ENCODE data around the gene NRXN3.

NRXN3 gene

DNA sequence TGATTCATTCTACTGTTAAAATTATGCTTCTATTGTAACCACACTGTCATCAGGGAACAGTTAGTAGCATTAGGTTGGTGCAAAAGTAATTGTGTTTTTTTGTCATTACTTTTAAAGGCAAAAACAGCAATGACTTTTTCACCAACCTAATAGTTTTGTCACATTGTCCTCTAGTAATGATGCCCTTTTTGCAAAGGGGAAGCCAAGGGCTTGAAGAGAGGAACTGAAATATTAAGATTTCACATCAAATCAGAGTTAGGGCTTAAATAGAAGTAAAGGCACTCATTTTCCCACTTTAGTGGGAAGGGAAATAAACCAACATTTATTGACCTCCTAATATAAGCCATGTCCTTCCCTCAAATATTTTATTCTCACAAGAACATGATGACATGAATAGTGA, 273.7 kb downstream of the NRXN3 start:
- Histone ChIP-seq H3K9me3 (ENCODE audit: control insufficient read depth, insufficient read depth, low read length) (no peaks in the 10 kb centered on the region), H3K27me3 (ENCODE audit: control insufficient read depth, insufficient read depth, low read length) (no peaks in the 10 kb centered on the region), H3K27ac (ENCODE audit: low read depth, low read length) (no peak overlapping the region), H3K4me3 (ENCODE audit: low read depth, low read length) (no peak overlapping the region), H3K9ac (ENCODE audit: low read depth, low read length) (no peak overlapping the region), H3K4me1 (ENCODE audit: control insufficient read depth, insufficient read depth, low read length) (no peaks in the 10 kb centered on the region; the same call in none of the 2 replicates), H3K36me3 (ENCODE audit: control insufficient read depth, insufficient read depth, low read length) (no peaks in the 10 kb centered on the region)

DNA sequence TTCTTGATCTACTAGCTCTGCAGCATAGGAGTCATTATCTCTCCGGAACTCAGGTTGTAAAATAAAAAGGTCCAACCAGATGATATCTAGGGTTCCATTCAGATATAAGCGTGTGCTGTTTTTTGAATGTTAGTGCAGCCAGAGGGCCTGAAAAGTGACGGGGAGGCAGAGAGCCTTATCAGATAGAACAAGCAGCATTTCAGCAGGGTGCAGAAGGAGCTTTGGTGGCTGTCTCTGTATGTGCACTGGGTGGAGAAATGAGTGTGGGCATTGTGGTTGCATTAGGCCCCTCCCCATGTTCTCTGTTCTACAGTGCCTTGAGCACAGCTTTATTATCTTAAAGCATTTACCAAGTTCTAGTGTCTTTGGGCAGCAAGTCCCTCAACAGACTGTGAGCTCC, 275.1 kb downstream of the NRXN3 start:
- H3K36me3 ChIP-seq (ENCODE audit: control insufficient read depth, insufficient read depth, low read length) = no peaks in the 10 kb centered on the region
- H3K27ac ChIP-seq (ENCODE audit: low read depth, low read length) = no peak overlapping the region
- no peaks in the 10 kb centered on the region for H3K27me3 ChIP-seq (ENCODE audit: control insufficient read depth, insufficient read depth, low read length)
- H3K9ac ChIP-seq (ENCODE audit: low read depth, low read length) = no peak overlapping the region
- H3K4me3 ChIP-seq (ENCODE audit: low read depth, low read length) = no peak overlapping the region
- no peaks in the 10 kb centered on the region; the same call in none of the 2 replicates for H3K4me1 ChIP-seq (ENCODE audit: control insufficient read depth, insufficient read depth, low read length)
- no peaks in the 10 kb centered on the region for H3K9me3 ChIP-seq (ENCODE audit: control insufficient read depth, insufficient read depth, low read length)

GRCh38 chr14:78446807-78447206, 276.6 kb downstream of the NRXN3 start:
- Histone ChIP-seq H3K27me3 (ENCODE audit: control insufficient read depth, insufficient read depth, low read length) (no peaks in the 10 kb centered on the region), H3K4me3 (ENCODE audit: low read depth, low read length) (no peak overlapping the region), H3K9me3 (ENCODE audit: control insufficient read depth, insufficient read depth, low read length) (no peaks in the 10 kb centered on the region), H3K4me1 (ENCODE audit: control insufficient read depth, insufficient read depth, low read length) (no peaks in the 10 kb centered on the region; the same call in 1 of the 2 replicates), H3K27ac (ENCODE audit: low read depth, low read length) (no peak overlapping the region), H3K9ac (ENCODE audit: low read depth, low read length) (no peak overlapping the region), H3K36me3 (ENCODE audit: control insufficient read depth, insufficient read depth, low read length) (no peaks in the 10 kb centered on the region)

DNA sequence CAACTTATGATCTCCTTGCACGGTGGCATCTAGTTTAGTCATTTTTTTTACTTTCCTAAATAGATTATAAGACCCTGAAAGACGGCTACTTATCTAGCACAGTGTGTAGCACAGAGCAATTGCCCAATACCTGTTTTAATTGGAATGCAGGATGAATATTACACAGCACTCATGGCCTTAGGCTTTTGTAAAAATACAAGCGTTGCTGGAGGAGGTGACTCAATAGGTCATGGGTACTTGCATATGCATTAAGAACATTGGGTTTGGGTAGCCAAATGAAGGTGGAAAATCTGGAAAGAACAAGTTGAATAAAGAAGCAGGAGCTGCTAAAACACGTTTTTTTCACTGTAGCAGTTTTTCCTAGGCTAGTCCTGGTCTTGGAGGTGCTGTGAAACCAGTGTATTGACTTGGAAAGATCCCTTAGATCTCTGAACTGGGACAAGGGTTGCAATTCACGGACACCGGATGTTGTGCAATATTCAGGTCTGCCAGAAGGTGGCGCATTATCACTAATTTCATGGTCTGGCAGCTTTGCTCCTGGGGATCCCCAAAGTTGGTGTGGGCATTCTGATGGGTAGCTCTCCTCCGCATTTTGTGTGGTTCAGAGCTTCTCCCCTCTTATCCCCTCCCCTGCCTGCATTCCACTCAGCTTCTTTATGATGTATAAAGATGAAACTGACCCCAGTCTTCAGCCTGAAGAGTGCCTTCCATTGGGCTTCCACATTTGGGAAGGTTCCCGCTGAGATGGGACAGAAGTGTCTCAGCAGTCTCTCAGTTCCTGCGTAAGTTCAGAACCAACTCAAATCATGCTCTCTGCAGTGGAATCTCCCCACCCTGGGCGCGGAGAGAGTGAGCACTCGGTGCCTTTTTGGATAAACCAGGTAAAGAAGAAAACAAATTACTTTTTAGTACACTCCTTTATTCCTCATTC, 278.3 kb downstream of the NRXN3 start:
- Histone ChIP-seq H3K36me3 (ENCODE audit: control insufficient read depth, insufficient read depth, low read length) (no peaks in the 10 kb centered on the region), H3K27me3 (ENCODE audit: control insufficient read depth, insufficient read depth, low read length) (no peaks in the 10 kb centered on the region), H3K9me3 (ENCODE audit: control insufficient read depth, insufficient read depth, low read length) (no peaks in the 10 kb centered on the region), H3K9ac (ENCODE audit: low read depth, low read length) (no peak overlapping the region), H3K27ac (ENCODE audit: low read depth, low read length) (no peak overlapping the region), H3K4me3 (ENCODE audit: low read depth, low read length) (no peak overlapping the region), H3K4me1 (ENCODE audit: control insufficient read depth, insufficient read depth, low read length) (no peaks in the 10 kb centered on the region; the same call in 1 of the 2 replicates)

DNA sequence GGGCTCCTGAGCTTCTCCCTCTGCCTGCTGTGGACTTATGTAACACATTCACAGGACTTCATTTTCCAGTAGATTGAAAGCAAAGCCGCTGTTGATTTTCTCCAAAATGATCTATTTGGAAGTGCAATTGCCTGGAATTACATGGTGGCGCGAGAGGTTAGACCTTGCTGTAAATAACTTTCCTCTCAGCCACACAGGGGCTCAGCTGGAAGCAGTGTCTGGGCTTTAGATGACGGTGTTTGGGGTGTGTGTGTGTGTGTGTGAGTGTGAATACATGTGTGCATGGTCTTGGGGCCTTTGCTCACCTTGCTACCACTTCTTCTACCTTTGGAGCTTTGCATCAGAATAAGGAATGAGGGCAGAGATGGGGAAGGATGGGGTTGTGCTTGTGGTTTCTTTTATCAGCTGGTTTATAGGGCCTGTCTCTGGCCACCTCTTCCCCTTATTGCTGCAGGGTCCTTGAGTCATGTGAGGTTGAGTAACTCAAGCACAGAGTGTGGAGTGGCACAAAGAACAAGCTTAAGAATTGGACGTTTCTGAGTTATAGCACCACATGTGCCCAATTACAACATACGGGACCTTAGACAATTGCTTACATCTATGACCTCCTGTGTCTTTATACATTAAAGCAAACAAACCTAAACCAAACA, 280.6 kb downstream of the NRXN3 start:
- Histone ChIP-seq H3K36me3 (ENCODE audit: control insufficient read depth, insufficient read depth, low read length) (no peaks in the 10 kb centered on the region), H3K4me3 (ENCODE audit: low read depth, low read length) (no peak overlapping the region), H3K9ac (ENCODE audit: low read depth, low read length) (no peak overlapping the region), H3K27me3 (ENCODE audit: control insufficient read depth, insufficient read depth, low read length) (no peaks in the 10 kb centered on the region), H3K27ac (ENCODE audit: low read depth, low read length) (no peak overlapping the region), H3K9me3 (ENCODE audit: control insufficient read depth, insufficient read depth, low read length) (no peaks in the 10 kb centered on the region), H3K4me1 (ENCODE audit: control insufficient read depth, insufficient read depth, low read length) (no peaks in the 10 kb centered on the region; the same call in 1 of the 2 replicates)

DNA sequence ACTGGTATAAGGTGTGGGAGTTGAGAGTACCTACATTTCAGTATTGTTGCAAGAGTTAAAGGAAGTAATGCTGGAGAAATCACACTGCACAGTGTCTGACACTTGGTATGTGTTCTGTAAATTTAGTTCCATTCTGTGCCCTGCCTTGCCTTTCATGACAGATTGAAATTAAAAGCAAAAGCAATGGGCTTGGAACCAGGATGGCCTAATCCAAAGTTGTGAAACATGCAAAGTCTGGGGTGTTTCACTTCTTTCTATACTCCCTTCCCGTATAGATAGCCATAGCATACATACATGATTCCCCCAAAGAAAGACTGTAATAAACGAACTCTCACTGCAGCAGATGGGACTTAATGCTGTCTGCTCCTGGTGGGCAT, 281.1 kb downstream of the NRXN3 start:
- Histone ChIP-seq H3K4me1 (ENCODE audit: control insufficient read depth, insufficient read depth, low read length) (no peaks in the 10 kb centered on the region; the same call in 1 of the 2 replicates), H3K36me3 (ENCODE audit: control insufficient read depth, insufficient read depth, low read length) (no peaks in the 10 kb centered on the region), H3K27ac (ENCODE audit: low read depth, low read length) (no peak overlapping the region), H3K4me3 (ENCODE audit: low read depth, low read length) (no peak overlapping the region), H3K9ac (ENCODE audit: low read depth, low read length) (no peak overlapping the region), H3K27me3 (ENCODE audit: control insufficient read depth, insufficient read depth, low read length) (no peaks in the 10 kb centered on the region), H3K9me3 (ENCODE audit: control insufficient read depth, insufficient read depth, low read length) (no peaks in the 10 kb centered on the region)

DNA sequence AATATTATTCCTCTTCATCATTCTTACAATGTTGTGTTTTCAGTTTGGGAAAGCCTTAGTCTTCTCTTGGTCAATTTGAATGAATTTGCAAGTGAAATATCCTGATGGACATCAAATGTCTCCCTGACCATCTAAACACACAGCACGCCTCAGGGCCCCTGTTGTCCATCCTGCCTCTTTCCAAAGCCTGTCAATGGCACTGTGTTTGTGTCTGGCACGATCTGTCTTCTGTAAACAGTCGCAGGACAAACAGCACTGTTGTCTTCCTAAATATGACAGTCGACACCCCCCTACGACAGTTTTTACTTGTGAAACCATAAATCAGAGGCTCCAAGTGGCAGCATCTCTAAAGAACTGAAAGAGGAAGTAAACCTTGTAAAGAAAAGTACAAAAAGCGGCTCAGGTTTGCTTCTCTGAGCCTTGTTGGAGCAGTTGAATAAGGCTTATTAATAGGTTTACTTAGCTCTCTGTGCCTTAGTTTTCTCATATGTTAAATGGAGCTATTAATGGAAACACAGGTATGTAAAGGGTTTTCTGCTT, 285.8 kb downstream of the NRXN3 start:
- no peak overlapping the region for H3K9ac ChIP-seq (ENCODE audit: low read depth, low read length)
- no peak overlapping the region for H3K4me3 ChIP-seq (ENCODE audit: low read depth, low read length)
- no peaks in the 10 kb centered on the region for H3K27me3 ChIP-seq (ENCODE audit: control insufficient read depth, insufficient read depth, low read length)
- no peaks in the 10 kb centered on the region for H3K4me1 ChIP-seq (ENCODE audit: control insufficient read depth, insufficient read depth, low read length)
- H3K36me3 ChIP-seq (ENCODE audit: control insufficient read depth, insufficient read depth, low read length) = no peaks in the 10 kb centered on the region
- H3K27ac ChIP-seq (ENCODE audit: low read depth, low read length) = no peak overlapping the region
- H3K9me3 ChIP-seq (ENCODE audit: control insufficient read depth, insufficient read depth, low read length) = no peaks in the 10 kb centered on the region

DNA sequence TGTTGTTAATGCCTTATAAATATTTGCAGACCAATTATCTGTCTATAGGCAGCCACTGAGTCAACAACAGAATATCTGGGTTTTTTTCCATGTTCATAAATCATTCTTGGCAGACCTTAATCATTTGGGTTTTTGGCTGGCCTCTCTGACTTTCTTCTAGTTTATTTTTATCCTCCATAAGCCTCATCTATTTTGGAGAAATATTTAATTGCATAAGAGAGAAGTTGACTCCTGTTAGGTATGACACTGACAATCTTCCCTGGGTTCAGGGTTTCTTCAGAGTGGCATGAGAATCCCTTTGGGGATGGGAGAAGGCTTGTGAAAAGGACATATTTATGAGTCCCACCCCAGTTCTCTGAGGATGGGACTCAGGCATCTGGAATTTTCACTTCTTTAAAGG, 299.8 kb downstream of the NRXN3 start:
- H3K9me3 ChIP-seq (ENCODE audit: control insufficient read depth, insufficient read depth, low read length) = no peaks in the 10 kb centered on the region; the same call in 1 of the 2 replicates

DNA sequence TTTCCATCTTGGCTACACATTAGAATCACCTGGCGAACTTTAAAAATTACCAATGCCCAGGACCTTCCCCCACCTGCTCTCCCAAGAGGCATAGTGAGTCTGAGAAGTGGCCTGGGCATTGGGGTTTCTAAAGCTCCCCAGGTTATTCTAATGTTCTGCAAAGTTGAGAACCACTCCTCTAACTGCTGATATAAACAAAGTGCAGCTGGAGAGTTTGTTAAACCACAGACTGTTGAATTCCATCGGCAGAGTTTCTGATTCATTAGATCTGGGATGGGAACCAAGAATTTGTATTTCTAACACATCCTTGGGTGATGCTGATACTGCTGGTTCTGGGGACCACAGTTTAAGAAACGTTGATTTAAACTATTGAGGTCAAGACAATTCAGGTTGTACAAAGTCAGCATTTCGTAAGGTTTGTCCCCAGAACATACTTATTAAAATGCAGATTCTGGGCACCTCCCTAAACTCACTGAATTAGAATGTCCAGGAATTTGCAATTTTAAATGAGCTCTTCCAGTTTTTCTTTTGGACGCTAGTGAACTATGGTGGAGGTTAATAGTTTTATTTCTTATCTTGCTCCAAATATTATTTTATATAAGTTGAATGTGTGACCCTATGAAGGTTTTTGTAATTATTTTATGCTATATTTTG, 309.1 kb downstream of the NRXN3 start:
- H3K36me3 ChIP-seq (ENCODE audit: control insufficient read depth, insufficient read depth, low read length) = no peaks in the 10 kb centered on the region
- H3K27ac ChIP-seq (ENCODE audit: low read depth, low read length) = no peak overlapping the region
- peaks cover 3% of the 10 kb centered on the region; the same call in 1 of the 2 replicates for H3K4me1 ChIP-seq (ENCODE audit: control insufficient read depth, insufficient read depth, low read length)
- H3K9me3 ChIP-seq (ENCODE audit: control insufficient read depth, insufficient read depth, low read length) = no peaks in the 10 kb centered on the region
- no peaks in the 10 kb centered on the region for H3K27me3 ChIP-seq (ENCODE audit: control insufficient read depth, insufficient read depth, low read length)
- H3K4me3 ChIP-seq (ENCODE audit: low read depth, low read length) = no peak overlapping the region
- H3K9ac ChIP-seq (ENCODE audit: low read depth, low read length) = no peak overlapping the region

More for the DNA sequence above, 299.8 kb downstream of the NRXN3 start:
- Histone ChIP-seq H3K4me1 (ENCODE audit: control insufficient read depth, insufficient read depth, low read length) (no peaks in the 10 kb centered on the region), H3K27me3 (ENCODE audit: control insufficient read depth, insufficient read depth, low read length) (no peaks in the 10 kb centered on the region), H3K27ac (ENCODE audit: low read depth, low read length) (no peak overlapping the region), H3K4me3 (ENCODE audit: low read depth, low read length) (no peak overlapping the region), H3K9ac (ENCODE audit: low read depth, low read length) (no peak overlapping the region), H3K36me3 (ENCODE audit: control insufficient read depth, insufficient read depth, low read length) (no peaks in the 10 kb centered on the region)

DNA sequence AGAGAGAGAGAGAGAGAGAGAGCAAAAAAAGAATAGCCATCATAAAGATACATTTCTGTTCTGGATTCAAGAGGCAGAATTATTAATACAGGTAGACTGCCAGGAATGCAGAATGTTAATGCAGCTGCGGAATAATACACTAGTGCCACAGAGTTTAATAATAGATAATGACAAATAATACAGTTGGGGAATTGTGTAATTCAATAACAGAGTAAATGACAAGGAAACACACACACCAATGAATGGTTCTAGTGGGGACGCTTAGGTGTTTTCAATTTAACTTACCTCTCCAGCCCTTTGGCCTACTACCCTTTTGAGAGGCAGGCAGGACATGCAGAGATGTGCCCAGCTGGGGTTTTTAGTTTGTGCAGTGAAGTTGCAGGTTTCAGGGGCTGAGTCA, 313.9 kb downstream of the NRXN3 start:
- no peaks in the 10 kb centered on the region for H3K9me3 ChIP-seq (ENCODE audit: control insufficient read depth, insufficient read depth, low read length)
- no peaks in the 10 kb centered on the region for H3K27me3 ChIP-seq (ENCODE audit: control insufficient read depth, insufficient read depth, low read length)
- H3K4me3 ChIP-seq (ENCODE audit: low read depth, low read length) = no peak overlapping the region
- no peak overlapping the region for H3K27ac ChIP-seq (ENCODE audit: low read depth, low read length)
- no peaks in the 10 kb centered on the region for H3K36me3 ChIP-seq (ENCODE audit: control insufficient read depth, insufficient read depth, low read length)
- H3K4me1 ChIP-seq (ENCODE audit: control insufficient read depth, insufficient read depth, low read length) = peaks cover 24% of the 10 kb centered on the region
- H3K9ac ChIP-seq (ENCODE audit: low read depth, low read length) = no peak overlapping the region

All from HUES48 (cell line).